Measurements from ENCODE around the gene FAM222B.
"Not testable (repeated sequence)": the region's sequence is repeated elsewhere in the genome, so short reads cannot be mapped to it uniquely, and the experiment has no call there.

The FAM222B gene

DNA sequence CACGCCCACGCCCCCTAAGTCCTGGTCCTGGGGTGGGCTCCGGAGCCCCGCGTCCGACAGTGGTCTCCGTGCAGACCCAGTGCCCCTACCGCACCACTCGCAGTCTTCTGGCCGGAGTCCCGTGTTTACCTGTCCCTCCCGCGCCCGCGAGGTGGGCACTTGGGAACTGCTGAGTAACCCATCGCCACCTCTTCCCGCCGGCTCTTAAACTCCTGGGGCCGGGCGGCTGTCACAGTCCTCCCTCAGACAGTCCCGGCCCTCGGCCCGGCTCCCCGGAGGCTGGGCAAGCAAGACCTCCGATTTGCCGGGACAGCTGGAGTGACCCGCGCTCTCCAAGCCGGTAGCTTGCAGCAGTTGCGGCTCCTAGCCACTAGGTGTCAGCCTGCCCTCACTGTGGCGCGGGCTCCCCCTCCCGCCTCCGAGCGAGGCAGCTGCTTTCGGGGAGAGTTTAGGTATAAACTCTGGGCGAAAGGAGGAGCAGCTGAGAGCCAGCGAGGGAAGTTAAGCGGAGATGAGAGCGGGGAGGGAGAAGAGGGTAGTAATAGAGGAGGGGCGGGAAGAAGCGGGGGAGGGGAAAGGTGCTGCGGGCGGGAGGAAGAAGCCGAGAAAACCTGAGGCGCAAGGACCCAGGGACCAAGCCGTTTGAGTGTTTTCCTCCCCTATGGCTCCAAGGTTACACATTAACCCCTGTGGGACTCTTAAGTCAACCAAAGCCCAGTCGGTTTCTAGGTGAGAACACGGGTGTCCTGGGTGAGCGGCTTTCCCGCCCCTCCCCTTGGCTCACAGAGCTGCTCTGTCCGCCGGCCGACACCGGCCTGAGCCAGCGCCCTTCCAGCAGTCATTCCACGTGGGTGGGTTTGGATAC, 115.7 kb downstream of the FAM222B start:
- no peak for DNase-seq (ENCODE audit: low read depth)

DNA sequence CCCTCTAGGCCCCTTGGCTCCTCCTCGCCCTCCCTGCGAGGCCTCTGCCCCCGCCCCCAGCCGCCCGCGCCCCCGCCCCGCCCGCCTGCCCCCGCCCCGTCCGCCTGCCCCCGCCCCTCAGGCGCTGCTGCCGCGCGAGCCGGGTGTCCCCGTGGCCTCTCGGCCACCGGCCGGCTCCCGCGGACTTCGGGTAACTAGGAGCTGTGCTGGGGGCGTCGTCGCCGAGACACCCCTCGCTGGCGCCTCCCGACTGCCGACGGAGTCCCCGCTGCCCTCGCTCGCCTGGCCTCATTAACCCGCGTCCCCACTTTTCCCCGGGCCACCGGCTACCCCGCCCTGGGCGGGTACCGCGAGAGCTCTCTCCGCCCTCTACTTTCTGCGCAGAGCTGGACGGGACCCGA, 116.4 kb downstream of the FAM222B start, which contains the start of gene TLCD1:
TSS of gene TLCD1 (minus strand) at position 8 of the 401 bp plus-strand sequence. CDS start 136 bp downstream, outside the sequence.
- no peak for DNase-seq (ENCODE audit: low read depth)

DNA sequence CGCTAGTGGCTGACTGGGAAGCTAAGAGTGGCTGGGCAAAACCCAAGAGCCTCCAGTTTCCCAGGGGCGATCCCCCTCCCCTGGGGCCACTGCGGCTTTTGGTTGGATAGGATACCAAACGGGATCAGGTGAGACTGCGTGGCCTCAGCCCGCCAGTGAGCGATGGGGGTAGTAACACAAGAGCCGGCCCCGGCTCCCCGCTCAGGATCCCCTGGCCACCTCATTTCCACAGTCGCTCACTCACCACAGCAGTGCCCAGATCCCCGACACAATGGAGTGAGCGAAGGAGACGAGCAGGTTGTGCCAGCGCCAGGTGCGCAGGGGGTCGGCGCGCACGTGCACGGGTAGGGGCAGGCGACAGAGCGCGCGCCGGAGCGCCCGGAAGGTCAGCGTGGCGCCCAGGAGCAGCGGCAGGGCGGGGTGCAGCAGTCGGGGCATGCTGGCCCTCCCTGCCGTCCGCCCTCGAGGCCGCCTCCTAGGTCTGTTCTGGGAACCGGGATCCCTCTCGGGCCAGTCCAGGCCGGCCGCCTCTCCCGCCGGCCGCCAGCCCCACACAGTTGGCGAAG, 116.8 kb downstream of the FAM222B start:
- no peak for DNase-seq (ENCODE audit: low read depth)

DNA sequence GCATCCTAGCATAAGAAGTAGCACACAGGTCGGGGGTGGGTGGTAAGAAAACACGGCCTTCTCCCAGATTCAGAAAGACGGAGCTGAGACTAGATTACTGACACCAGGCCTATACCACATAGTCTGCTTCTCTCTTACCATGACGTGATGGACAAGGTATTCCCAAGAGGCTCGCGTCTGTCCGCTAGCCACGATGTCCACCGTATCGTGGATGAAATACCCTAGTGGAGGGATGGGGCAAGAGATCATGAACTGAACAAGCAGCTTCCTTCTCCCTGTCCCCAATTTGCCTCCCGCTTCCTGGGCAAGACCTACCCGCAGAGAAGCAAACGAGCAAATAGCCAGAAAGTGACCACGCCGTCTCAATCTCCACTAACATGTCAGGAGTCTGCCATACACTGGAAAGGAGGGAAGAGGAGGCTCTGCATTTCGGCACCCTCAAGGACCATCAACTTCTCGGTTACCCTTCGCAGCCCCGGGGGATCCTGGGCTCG, 117.4 kb downstream of the FAM222B start:
- no peak for DNase-seq (ENCODE audit: low read depth)

DNA sequence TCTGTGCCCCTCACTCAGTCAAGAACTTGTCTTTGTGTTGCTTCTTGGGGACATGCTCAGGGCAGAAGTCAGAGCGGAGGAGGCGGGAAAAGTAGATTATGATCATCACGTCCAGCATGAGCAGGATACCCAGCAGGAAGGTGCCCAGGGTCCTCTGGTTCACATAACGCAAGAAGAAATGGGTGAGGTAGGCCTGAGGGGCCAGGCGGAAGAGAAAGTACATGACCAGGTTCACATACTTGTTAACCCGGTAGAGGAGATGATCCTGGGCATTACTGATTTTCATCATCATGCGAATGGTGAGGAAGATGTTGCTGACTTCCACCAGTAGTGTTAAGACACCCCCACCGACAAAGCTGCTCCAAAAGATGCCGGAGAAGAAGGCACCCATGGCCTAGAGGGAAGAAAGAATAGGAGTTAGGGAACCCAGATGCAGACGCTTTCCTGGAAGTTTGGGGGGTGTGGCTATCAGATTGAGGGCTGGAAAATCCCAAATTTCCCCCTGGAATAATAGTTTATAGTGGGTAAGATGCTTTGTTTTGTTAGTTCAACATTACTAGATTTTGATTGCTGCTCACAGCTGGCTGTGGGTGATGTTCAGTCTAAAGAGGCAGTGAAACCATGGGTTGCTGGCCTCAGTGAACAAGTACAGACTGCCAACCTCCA, 118.0 kb downstream of the FAM222B start:
- DNase-seq (ENCODE audit: low read depth) = no peak

DNA sequence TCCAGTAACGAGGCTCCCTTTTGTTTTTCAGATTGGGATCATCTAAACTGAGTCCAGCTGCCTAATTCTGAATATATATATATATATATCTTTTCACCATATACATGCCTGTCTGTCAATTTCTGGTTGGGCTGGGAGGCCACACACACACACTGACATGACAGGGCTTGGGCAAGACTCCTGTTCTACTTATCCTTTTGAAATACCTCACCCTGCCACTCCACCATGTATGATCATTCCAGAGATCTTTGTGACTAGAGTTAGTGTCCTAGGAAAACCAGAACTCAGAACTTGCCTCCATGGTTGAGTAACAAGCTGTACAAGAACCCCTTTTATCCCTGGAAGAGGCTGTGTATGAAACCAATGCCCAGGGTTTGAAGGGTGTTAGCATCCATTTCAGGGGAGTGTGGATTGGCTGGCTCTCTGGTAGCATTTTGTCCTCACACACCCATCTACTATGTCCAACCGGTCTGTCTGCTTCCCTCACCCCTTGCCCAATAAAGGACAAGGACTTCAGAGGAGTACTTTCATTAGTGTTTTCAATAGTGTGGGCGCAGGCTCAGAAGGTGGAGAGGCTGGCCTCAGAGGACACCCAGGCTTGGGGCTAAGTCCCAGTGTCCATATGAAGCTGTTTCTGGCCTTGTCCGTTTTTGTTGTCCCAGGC, 118.6 kb downstream of the FAM222B start:
- not testable (repeated sequence) for DNase-seq (ENCODE audit: low read depth)

DNA sequence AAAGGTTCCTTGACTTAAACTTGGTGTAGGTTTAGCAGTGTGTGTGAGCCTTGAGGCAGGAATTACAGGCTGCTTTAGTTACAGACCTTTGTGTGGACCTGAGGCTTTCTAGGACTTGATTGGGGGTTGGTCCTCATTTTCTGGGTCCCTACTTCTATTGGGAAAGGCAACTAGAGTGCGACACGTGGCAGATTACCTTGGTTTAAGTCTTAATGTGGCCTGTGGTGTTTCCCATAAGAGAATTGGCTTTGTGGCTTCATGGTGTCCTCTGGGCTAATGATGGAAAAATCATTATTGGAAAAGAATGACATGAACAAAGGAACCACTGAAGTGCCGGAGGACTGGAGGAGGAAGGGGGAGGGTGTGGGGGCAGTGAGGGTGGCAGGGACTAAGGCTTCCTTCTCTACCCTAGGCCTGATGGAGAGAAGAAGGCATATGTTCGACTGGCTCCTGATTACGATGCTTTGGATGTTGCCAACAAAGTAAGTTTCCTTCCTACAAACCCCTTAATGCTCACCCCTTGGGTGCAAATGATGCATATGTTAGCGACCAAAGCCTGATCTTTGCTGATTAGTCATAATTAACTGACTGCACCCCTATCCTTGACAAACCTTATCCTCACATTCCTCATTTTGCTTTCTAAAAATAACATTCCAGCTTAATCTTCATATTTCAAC, 119.3 kb downstream of the FAM222B start:
- no peak for DNase-seq (ENCODE audit: low read depth)

DNA sequence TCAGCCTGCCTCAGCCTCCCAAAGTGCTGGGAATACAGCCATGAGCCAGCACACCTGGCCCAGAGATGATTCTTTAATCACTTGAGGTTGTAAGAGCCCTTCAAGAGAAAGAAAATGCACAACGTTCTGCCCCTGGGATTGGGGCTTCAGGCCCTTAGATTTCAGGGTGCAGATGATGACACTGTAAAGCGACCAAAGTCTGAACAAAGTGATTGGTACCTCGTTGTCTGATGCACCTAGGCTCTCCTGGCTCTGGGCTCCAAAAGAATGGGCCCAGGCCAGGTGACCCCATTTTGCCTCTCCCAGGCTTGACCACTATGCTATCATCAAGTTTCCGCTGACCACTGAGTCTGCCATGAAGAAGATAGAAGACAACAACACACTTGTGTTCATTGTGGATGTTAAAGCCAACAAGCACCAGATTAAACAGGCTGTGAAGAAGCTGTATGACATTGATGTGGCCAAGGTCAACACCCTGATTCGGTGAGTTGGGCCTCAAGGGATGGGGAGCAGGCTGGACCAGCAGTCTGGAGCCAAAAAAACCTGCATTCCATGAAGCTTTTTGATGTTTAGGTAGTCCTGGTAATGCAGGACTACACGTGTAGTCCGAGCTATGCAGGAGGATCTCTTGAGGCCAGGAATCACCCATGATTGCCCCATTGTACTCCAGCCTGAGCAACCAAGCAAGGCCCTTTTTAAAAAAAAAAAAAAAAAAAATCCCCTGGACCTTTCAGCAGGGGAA, 120.0 kb downstream of the FAM222B start:
- no peak for DNase-seq (ENCODE audit: low read depth)

DNA sequence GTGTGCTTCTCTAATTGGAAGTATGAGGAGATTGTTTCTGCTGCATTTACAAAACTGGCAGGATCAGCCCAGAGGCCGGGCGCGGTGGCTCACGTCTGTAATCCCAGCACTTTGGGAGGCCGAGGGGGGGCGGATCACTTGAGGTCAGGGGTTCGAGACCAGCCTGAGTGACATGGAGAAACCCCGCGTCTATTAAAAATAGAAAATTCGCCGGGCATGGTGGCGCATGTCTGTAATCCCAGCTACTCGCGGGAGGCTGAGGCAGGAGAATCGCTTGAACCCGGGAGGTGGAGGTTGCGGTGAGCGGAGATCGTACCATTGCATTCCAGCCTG, 121.6 kb downstream of the FAM222B start:
- not testable (repeated sequence) for DNase-seq (ENCODE audit: low read depth)

DNA sequence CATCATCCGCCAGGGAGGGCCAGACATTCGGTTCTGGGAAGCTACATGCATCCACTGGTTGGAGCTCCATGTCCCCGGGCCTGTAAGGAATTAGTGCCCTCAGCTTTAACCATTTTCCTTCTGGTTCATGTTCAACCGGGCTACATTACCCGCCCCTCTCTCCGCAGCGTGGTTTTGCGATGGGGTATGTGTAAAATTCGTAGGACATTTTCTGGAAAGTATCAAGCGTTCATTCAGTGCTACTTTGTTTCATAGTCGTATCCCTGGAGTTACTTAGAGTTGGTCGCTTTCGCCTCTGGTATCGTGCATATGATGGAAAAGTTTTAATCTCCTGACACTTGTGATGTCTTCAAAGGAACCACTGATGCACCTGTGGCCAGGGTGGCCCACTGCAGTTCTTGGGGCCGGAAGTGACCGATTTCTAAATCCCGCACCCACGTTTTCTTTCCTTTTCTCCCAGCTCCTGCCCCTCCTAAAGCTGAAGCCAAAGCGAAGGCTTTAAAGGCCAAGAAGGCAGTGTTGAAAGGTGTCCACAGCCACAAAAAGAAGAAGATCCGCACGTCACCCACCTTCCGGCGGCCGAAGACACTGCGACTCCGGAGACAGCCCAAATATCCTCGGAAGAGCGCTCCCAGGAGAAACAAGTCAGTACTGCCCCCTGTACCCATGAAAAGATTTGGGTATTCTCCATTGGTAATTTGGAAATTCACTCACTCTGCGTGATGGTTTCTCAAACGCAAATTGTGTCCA, 122.2 kb downstream of the FAM222B start:
- no peak for DNase-seq (ENCODE audit: low read depth)

DNA sequence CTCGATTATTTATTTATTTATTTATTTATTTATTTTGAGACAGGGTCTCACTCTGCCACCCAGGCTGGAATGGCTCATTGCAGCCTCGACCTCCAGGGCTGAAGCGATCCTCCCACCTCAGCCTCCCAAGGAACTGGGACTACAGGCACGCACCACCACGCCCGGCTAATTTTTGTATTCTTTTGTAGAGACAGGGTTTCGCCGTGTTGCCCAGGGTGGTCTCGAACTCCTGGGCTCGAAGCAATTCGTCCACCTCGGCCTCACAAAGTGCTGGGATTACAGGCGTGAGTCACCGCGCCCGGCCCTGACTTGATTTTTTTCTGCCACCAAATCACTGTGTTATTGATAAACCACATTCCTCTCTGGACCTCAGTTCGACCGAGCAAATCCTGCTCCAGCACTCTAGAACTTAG, 123.6 kb downstream of the FAM222B start:
- DNase-seq (ENCODE audit: low read depth) = no peak

DNA sequence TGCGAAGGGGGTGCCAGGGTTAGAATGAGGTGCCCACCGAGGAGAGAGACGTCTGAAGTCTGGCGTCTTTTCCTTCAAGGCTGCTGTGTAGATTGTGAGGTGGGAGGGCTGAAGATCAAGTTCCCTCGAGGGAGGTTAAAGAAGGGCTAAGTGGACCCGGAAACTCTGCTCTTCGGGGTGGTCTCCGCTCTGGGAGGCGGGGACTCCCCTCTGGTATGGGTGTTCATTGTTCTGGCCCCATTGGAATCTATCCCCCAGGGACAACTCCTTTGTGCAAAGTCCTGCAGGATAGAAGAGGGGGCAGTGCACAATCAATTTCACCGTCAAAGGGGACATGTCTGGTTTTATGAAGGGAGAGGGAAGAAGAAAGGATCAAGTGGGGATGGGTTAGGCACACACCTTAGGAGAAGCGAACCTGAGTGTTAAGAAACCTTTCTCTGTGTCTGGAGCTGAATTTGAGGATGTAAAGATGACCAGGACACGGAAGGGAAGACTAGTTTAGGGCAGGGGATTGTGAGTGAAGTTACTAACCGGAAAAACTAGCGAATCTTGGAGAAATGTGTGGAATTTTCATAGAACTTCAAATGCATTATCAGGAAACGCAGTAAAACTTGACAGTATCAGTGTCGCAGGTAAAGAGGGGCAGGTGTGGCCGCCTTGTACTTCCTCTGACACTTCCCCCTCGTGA, 124.1 kb downstream of the FAM222B start:
- DNase-seq (ENCODE audit: low read depth) = no peak

DNA sequence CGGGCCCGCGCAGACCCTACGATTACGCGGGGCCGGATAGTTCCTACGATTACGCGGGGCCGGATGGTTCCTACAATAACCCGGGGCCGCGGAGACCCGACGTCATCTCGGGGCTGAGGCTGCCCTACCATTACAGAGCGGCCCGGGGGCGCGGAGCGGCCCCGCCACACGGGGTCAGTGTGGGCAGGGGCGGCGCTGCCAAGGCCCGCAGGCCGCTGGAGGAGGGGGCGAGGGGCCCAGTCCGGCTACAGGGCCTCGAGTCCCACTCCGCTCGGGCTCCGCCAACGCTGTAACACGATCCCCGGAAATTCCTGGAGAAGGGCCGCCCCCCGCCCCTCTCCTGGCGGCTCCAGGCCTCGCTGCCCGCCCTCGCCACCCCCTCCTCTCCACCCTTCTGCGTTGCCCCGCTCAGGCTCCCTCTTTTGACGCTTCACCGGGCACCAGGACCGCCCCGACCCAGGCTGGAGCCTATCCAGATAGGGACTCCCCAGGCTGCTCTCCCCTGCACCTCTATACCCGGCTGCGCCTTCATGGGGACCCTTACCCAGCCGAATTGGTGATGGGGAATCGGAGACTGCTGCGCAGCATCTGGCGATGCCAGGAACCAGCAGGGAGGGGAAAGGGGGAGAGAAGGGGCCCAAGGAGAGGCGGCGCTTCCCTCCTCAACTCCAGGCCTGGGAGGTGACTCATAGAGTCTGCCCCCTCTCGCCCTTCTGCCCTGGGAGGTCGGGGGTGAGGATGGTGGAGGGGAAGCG, 124.8 kb downstream of the FAM222B start, which contains the start of gene RAB34:
TSS of gene RAB34 (minus strand) at position 291 of the 755 bp plus-strand sequence. CDS start 602 bp downstream, outside the sequence.
- DNase-seq (ENCODE audit: low read depth) = no peak

DNA sequence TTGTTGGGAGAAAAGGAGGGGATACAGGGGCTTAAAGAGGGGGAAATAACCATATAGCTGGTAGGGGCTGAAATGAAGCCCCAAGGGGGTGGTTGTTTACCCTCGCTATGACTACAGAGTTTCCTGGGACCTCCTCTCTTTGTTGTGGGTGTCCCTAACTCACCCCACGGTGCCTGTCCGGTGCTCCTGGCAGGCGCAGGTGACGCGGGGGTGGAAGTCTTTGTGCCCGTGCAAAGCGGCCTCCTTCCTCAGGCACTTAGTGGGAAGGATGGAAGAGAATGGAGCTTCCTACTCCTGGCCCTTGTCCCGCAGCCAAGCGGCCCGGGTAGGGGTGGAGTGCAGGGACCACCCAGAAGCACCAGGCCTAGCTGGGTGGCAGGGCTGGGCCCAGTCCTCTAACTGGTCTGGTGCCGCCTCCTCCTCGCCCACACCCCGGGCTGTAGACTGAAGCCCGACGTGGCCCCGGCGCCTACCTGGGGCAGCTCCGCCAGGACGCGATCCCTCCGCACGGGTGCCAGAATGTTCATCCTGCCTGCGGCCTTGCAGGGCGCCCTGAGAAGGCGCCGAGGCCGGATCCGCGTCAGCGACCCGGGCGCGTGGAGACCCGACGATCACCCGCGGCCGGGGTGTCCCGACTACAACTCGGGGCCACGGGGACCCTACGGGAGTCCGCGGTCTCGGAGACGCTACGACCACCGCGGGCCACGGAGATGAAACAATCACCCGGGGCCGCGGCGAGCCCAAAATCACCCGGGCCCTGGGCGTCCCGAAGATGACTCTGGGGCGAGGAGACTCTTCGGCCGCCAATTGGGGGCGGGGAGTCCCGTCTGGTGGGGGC, 125.6 kb downstream of the FAM222B start:
- DNase-seq (ENCODE audit: low read depth) = no peak

DNA sequence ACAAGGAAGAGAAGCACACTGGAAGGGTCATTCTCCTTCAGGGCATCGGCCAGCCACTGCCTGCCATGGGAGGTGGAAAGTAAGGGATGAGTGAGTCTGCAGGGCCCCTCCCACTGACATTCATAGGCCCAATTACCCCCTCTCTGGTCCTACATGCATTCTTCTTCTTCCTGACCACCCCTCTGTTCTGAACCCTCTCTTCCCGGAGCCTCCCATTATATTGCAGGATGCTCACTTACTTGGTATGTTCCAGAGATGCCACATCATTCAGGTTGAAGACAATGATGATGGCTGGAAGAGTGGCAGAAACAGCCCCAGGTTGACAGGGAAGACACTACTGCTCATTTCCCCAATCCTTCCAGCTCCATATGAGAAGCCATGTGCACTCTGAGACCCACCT, 127.4 kb downstream of the FAM222B start:
- no peak for DNase-seq (ENCODE audit: low read depth)

DNA sequence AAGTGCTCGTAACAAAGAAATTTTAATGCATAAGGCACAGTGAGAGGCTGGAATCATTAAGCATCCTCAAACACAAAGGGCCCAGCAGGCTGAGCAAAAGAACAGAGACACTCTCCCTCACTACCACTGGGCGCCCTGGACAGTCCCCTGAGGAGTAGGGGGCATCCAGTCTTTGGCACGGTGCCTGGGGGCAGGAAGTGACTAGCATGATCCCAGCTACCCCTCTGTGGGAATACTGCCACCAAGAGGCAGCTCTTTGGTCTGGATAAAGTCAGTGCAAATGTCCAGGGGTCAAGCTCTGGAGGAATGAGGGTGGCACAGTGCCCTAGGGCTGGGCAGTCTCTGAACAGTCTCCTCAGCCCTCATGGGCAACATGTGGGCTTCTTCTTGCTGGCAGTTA, 128.3 kb downstream of the FAM222B start:
- no peak for DNase-seq (ENCODE audit: low read depth)

DNA sequence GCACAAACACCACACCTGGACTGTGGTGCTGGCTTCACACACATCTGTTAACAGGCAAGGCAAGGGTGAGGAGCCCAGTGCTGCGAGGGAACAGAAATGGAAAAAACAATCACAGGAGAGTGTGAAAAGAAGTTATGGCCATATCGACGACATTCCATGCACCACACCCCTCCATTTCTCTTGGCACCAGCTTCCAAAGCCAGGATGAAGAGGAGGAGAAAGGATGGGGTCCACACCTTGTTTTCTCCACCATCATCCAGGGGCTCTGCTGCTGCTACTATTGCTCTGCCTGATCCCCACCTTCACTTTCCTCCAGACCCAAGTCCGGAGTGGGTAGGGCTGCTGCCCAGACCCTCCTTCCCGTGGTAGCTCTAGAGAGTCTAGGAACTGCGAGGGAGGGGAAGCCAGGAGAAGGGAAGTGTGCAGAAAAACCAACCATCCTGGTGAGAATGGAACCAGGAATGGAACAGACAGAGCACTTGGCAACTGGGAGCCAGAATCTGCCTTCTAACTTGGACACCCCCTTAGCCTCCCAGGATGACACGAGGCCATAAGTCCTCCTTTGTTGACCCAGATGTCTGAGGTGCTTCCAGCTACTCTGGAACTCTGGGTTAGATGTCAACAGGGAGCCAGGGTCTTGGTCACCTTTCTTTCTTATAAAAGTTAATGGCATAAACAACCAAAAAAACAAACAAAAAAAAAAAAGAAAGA, 129.7 kb downstream of the FAM222B start:
- no peak for DNase-seq (ENCODE audit: low read depth)
